HepG2 (cell line): ENCODE results near the gene AHSP. TPM values are rescaled to one million over a fixed set of nuclear protein-coding genes. Genes with fewer than 3 reads are reported as not detected.

ENCODE experiments used
- ARHGAP35 ChIP-seq: sonication (generic); formaldehyde crosslinking; IDR thresholded peaks from 2 replicates; pipeline ENCODE4 v1.9.0; 2022; ENCODE audit warnings: mild to moderate bottlenecking, inconsistent platforms, moderate library complexity, missing genetic modification reagents, borderline replicate concordance
- FOXK2 ChIP-seq: fragments of 450-650 bp; IDR thresholded peaks from 2 replicates; pipeline ENCODE4 v1.6.1; 2016
- HNRNPLL ChIP-seq: fragments of 200-400 bp; formaldehyde crosslinking; IDR thresholded peaks from 2 replicates; pipeline ENCODE4 v1.6.1; 2017; ENCODE audit warnings: mild to moderate bottlenecking, low read depth, low read length; ENCODE audit not compliant: poor library complexity, severe bottlenecking
- HOMEZ ChIP-seq: IDR thresholded peaks from 2 replicates; pipeline ENCODE4 v1.6.1; 2016; ENCODE audit warnings: low read depth
- NAIF1 ChIP-seq: sonication (generic); formaldehyde crosslinking; IDR thresholded peaks from 2 replicates; pipeline ENCODE4 v1.5.0; 2020; ENCODE audit warnings: mild to moderate bottlenecking, missing genetic modification reagents, borderline replicate concordance
- PATZ1 ChIP-seq: sonication (generic); formaldehyde crosslinking; IDR thresholded peaks from 2 replicates; pipeline ENCODE4 v1.4.0; 2020; ENCODE audit warnings: missing genetic modification reagents
- REL ChIP-seq: sonication (generic); formaldehyde crosslinking; conservative IDR thresholded peaks from 2 replicates; pipeline ENCODE4 v1.8.0; 2022; ENCODE audit warnings: mild to moderate bottlenecking, missing genetic modification reagents, moderate library complexity
- STAT5B ChIP-seq: sonication (generic); formaldehyde crosslinking; IDR thresholded peaks from 2 replicates; pipeline ENCODE4 v1.4.0; 2020; ENCODE audit warnings: missing genetic modification reagents
- ZNF18 ChIP-seq: sonication (generic); formaldehyde crosslinking; IDR thresholded peaks from 2 replicates; pipeline ENCODE4 v1.8.0; 2022; ENCODE audit warnings: mild to moderate bottlenecking, missing genetic modification reagents; ENCODE audit not compliant: insufficient replicate concordance
- ZNF639 ChIP-seq: conservative IDR thresholded peaks from 2 replicates; pipeline ENCODE4 v1.6.1; 2018; ENCODE audit warnings: missing genetic modification reagents
- ZNF773 ChIP-seq: sonication (generic); formaldehyde crosslinking; IDR thresholded peaks from 2 replicates; pipeline ENCODE4 v1.4.0; 2020; ENCODE audit warnings: missing genetic modification reagents, borderline replicate concordance
- polyA plus RNA-seq, 8 experiments: library from polyadenylated mRNA; depleted of rRNA in 3 of 8; stranded (reverse) in 7 of 8; unstranded in 1 of 8; fragments of >200 nt; fragmentation: Illumina TruSeq in 4 of 8; extraction: Trizol in 4 of 8; gene quantifications; 2 replicates each; pipeline versions ENCODE4 v1.2.1 to v1.2.3, GENCODE V29; 2011 to 2016; ENCODE audit warnings: low read depth in 4 of 8, missing spikeins in 1 of 8, mixed read lengths in 1 of 8; ENCODE audit not compliant: insufficient read depth in 1 of 8
- total RNA-seq, 5 experiments: library from RNA; depleted of rRNA; stranded (reverse); fragments of >200 nt; fragmentation: Illumina TruSeq; extraction: Trizol; gene quantifications; 2 replicates each; pipeline ENCODE4 v1.2.3, GENCODE V29; 2016; ENCODE audit warnings: low read depth in 1 of 5

The AHSP gene
- total and polyA plus RNA-seq, 2 of the 13 experiments (the other 11 are each of a cell fraction or from before 2014, with no cell fraction given): not detected

GRCh38 chr16:31507617-31507928 is 20.1 kb upstream of the AHSP start (continued):
- no peak for TF ChIP-seq ZNF639 (CRISPR knock-in tag)
- no peak for TF ChIP-seq REL (CRISPR knock-in tag)
- TF ChIP-seq ZNF18 (CRISPR knock-in tag): no peak
- TF ChIP-seq ZNF773 (CRISPR knock-in tag): no peak
- no peak for TF ChIP-seq ARHGAP35 (CRISPR knock-in tag)
- no peak for TF ChIP-seq NAIF1 (CRISPR knock-in tag)
- TF ChIP-seq STAT5B (CRISPR knock-in tag): no peak
- TF ChIP-seq HOMEZ: no peak
- no peak for TF ChIP-seq HNRNPLL
- TF ChIP-seq FOXK2: no peak
- no peak for TF ChIP-seq PATZ1
